Large intestine (tissue), 3 donors: Measurements from ENCODE around the gene SMAD5. TPM values are rescaled to one million over a fixed set of nuclear protein-coding genes. Genes with fewer than 3 reads are reported as not detected.

Source experiments
- DNase-seq, 2 donors: peaks; one replicate each; pipeline versions ENCODE4 v3.0.0 to v3.0.0-alpha.2; 2013
- H3K27ac ChIP-seq: one replicate; pipeline ENCODE4 v1.5.1; 2013; ENCODE audit warnings: low read length
- H3K27me3 ChIP-seq: 2 replicates; pipeline ENCODE4 v1.6.1; 2013; ENCODE audit warnings: low read length; ENCODE audit not compliant: control insufficient read depth, insufficient read depth
- H3K36me3 ChIP-seq: 2 replicates; pipeline ENCODE4 v1.6.1; 2013; ENCODE audit warnings: low read length; ENCODE audit not compliant: control insufficient read depth, insufficient read depth
- H3K4me1 ChIP-seq: one replicate; pipeline ENCODE4 v1.6.1; 2013; ENCODE audit warnings: low read length; ENCODE audit not compliant: control insufficient read depth, insufficient read depth
- H3K4me3 ChIP-seq: one replicate; pipeline ENCODE4 v1.5.1; 2013; ENCODE audit warnings: low read length
- H3K9me3 ChIP-seq: one replicate; pipeline ENCODE4 v1.6.1; 2013; ENCODE audit warnings: mild to moderate bottlenecking, low read depth, low read length, moderate library complexity; ENCODE audit not compliant: control insufficient read depth
- WGBS: methylation state at CpG from one replicate; pipeline ENCODE4 v1.1.5; 2013; ENCODE audit warnings: low lambda C conversion rate; ENCODE audit not compliant: insufficient coverage; 5-methylcytosine and 5-hydroxymethylcytosine counted together
- polyA plus RNA-seq: library from polyadenylated mRNA; unstranded; fragments of 120-200 nt; gene quantifications from one replicate; pipeline ENCODE4 v1.2.1, GENCODE V29; 2013

The SMAD5 gene
- polyA plus RNA-seq, 1 donor: 42.1 TPM

- no peaks in the 10 kb centered on the region for H3K27me3 ChIP-seq
- H3K4me1 ChIP-seq: no peaks in the 10 kb centered on the region
- no peaks in the 10 kb centered on the region for H3K9me3 ChIP-seq
- H3K27ac ChIP-seq: no peak overlapping the region
- H3K4me3 ChIP-seq: no peak overlapping the region
- WGBS: 100% methylated on average over 5 of the region's 11 CpGs
- H3K36me3 ChIP-seq: peaks cover 34% of the 10 kb centered on the region
- no peak for DNase-seq
Measured at GRCh38 chr5:136153581-136154236, 21.1 kb downstream of the SMAD5 start.

GRCh38 chr5:136155078-136155477 is 22.4 kb downstream of the SMAD5 start:
- no peak overlapping the region for H3K27ac ChIP-seq
- no peak for DNase-seq
- 100% methylated on average over 2 of the region's 2 CpGs for WGBS
- H3K4me3 ChIP-seq: no peak overlapping the region
- H3K27me3 ChIP-seq: no peaks in the 10 kb centered on the region
- no peaks in the 10 kb centered on the region for H3K9me3 ChIP-seq
- H3K36me3 ChIP-seq: peaks cover 34% of the 10 kb centered on the region
- no peaks in the 10 kb centered on the region for H3K4me1 ChIP-seq

- WGBS: no CpG with 5 or more reads among the region's 1 CpG
- H3K9me3 ChIP-seq: no peaks in the 10 kb centered on the region
- H3K4me1 ChIP-seq: no peaks in the 10 kb centered on the region
- DNase-seq: no peak
- H3K27ac ChIP-seq: no peak overlapping the region
- no peak overlapping the region for H3K4me3 ChIP-seq
- peaks cover 36% of the 10 kb centered on the region for H3K36me3 ChIP-seq
- H3K27me3 ChIP-seq: no peaks in the 10 kb centered on the region
Measured at GRCh38 chr5:136155761-136156160, 23.1 kb downstream of the SMAD5 start.

- Histone ChIP-seq H3K27me3 (no peaks in the 10 kb centered on the region), H3K4me1 (no peaks in the 10 kb centered on the region), H3K36me3 (peaks cover 39% of the 10 kb centered on the region)
Measured at GRCh38 chr5:136157514-136157913, 24.9 kb downstream of the SMAD5 start.

GRCh38 chr5:136159457-136159856 is 26.8 kb downstream of the SMAD5 start:
- no peaks in the 10 kb centered on the region for H3K4me1 ChIP-seq
- peaks cover 41% of the 10 kb centered on the region for H3K36me3 ChIP-seq
- H3K27me3 ChIP-seq: no peaks in the 10 kb centered on the region
- H3K4me3 ChIP-seq: no peak overlapping the region
- 67% methylated on average over 2 of the region's 3 CpGs for WGBS
- no peak for DNase-seq
- H3K9me3 ChIP-seq: no peaks in the 10 kb centered on the region
- no peak overlapping the region for H3K27ac ChIP-seq

More at GRCh38 chr5:136157514-136157913, 24.9 kb downstream of the SMAD5 start:
- no peak overlapping the region for H3K27ac ChIP-seq
- H3K9me3 ChIP-seq: no peaks in the 10 kb centered on the region
- no CpG with 5 or more reads among the region's 5 CpGs for WGBS
- no peak for DNase-seq
- H3K4me3 ChIP-seq: no peak overlapping the region

GRCh38 chr5:136162008-136162407 is 29.4 kb downstream of the SMAD5 start:
- no CpG with 5 or more reads among the region's 4 CpGs for WGBS
- H3K27me3 ChIP-seq: no peaks in the 10 kb centered on the region
- H3K4me1 ChIP-seq: no peaks in the 10 kb centered on the region
- DNase-seq: no peak
- no peaks in the 10 kb centered on the region for H3K9me3 ChIP-seq
- no peak overlapping the region for H3K27ac ChIP-seq
- no peak overlapping the region for H3K4me3 ChIP-seq
- H3K36me3 ChIP-seq: peaks cover 27% of the 10 kb centered on the region

GRCh38 chr5:136164226-136164625 is 31.6 kb downstream of the SMAD5 start:
- H3K9me3 ChIP-seq: no peaks in the 10 kb centered on the region
- H3K27ac ChIP-seq: no peak overlapping the region
- H3K4me3 ChIP-seq: no peak overlapping the region
- no peaks in the 10 kb centered on the region for H3K4me1 ChIP-seq
- WGBS: 100% methylated on average over 1 of the region's 1 CpG
- H3K36me3 ChIP-seq: peaks cover 37% of the 10 kb centered on the region
- no peaks in the 10 kb centered on the region for H3K27me3 ChIP-seq
- DNase-seq: no peak

- H3K4me1 ChIP-seq: no peaks in the 10 kb centered on the region
- H3K4me3 ChIP-seq: no peak overlapping the region
- no peak overlapping the region for H3K27ac ChIP-seq
- H3K9me3 ChIP-seq: no peaks in the 10 kb centered on the region
- H3K36me3 ChIP-seq: peaks cover 46% of the 10 kb centered on the region
- no peaks in the 10 kb centered on the region for H3K27me3 ChIP-seq
- 88% methylated on average over 2 of the region's 4 CpGs for WGBS
- no peak for DNase-seq
Measured at GRCh38 chr5:136166909-136167308, 34.3 kb downstream of the SMAD5 start.

GRCh38 chr5:136169218-136169617 is 36.6 kb downstream of the SMAD5 start:
- WGBS: 100% methylated on average over 1 of the region's 3 CpGs
- no peaks in the 10 kb centered on the region for H3K9me3 ChIP-seq
- H3K4me1 ChIP-seq: no peaks in the 10 kb centered on the region
- H3K27ac ChIP-seq: no peak overlapping the region
- H3K27me3 ChIP-seq: no peaks in the 10 kb centered on the region
- H3K36me3 ChIP-seq: peaks cover 49% of the 10 kb centered on the region
- H3K4me3 ChIP-seq: no peak overlapping the region
- no peak for DNase-seq

- Histone ChIP-seq H3K36me3 (peaks cover 44% of the 10 kb centered on the region), H3K9me3 (no peaks in the 10 kb centered on the region), H3K4me1 (no peaks in the 10 kb centered on the region), H3K4me3 (no peak overlapping the region), H3K27ac (no peak overlapping the region), H3K27me3 (no peaks in the 10 kb centered on the region)
- DNase-seq: peak in 1 of 2 donors; percentile 56
- no CpG with 5 or more reads among the region's 2 CpGs for WGBS
Measured at GRCh38 chr5:136174021-136174659, 41.5 kb downstream of the SMAD5 start.

- no peaks in the 10 kb centered on the region for H3K27me3 ChIP-seq
- H3K9me3 ChIP-seq: no peaks in the 10 kb centered on the region
- H3K27ac ChIP-seq: no peak overlapping the region
- no peak for DNase-seq
- peaks cover 13% of the 10 kb centered on the region for H3K4me1 ChIP-seq
- no peak overlapping the region for H3K4me3 ChIP-seq
- peaks cover 6% of the 10 kb centered on the region for H3K36me3 ChIP-seq
- no CpG with 5 or more reads among the region's 1 CpG for WGBS
Measured at GRCh38 chr5:136182618-136183017, 50.0 kb downstream of the SMAD5 start.
